ENCODE results near the gene SLC23A3. TPM values are rescaled to one million over a fixed set of nuclear protein-coding genes. Genes with fewer than 3 reads are reported as not detected.

The SLC23A3 gene
- total RNA-seq, 3 donors from 2014 or later (not counting 1 experiment from before 2014, with no cell fraction given): 0.48 to 1.1 (median 0.89) TPM

DNA sequence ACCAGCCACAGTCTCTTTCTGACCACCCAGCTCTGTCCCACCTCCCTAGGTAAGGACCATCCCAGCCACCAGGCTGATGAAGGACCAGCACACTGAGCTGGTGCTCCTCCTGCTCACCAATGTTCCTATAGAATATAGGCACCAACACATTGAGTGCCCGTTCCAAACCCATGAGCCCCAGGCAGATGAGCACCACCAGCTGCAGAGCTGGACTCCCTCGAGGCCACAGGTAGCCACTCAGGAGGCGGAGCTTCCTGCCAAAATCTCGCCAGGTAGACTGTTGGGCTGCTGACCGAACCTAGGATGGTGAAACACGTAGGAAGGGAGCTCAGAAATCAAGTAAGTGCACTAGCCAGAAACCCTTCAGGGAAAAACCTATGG is 46.7 kb upstream of the SLC23A3 start:
- WGBS (ENCODE audit: insufficient coverage): 89% methylated on average over 6 of the region's 6 CpGs
- H3K27me3 ChIP-seq (ENCODE audit: control insufficient read depth, insufficient read depth, low read length): no peaks in the 10 kb centered on the region
- Mint-ChIP-seq H3K4me3 (no peak overlapping the region), H3K27me3 (ENCODE audit: low read depth in 2 of 2) (no peaks in the 10 kb centered on the region), H3K36me3 (peaks cover 5% of the 10 kb centered on the region), H3K9me3 (no peaks in the 10 kb centered on the region), H3K27ac (no peak overlapping the region), H3K4me1 (peaks cover 6 to 15% of the 10 kb centered on the region in 2 donors)
- TF ChIP-seq, protein P1, sequence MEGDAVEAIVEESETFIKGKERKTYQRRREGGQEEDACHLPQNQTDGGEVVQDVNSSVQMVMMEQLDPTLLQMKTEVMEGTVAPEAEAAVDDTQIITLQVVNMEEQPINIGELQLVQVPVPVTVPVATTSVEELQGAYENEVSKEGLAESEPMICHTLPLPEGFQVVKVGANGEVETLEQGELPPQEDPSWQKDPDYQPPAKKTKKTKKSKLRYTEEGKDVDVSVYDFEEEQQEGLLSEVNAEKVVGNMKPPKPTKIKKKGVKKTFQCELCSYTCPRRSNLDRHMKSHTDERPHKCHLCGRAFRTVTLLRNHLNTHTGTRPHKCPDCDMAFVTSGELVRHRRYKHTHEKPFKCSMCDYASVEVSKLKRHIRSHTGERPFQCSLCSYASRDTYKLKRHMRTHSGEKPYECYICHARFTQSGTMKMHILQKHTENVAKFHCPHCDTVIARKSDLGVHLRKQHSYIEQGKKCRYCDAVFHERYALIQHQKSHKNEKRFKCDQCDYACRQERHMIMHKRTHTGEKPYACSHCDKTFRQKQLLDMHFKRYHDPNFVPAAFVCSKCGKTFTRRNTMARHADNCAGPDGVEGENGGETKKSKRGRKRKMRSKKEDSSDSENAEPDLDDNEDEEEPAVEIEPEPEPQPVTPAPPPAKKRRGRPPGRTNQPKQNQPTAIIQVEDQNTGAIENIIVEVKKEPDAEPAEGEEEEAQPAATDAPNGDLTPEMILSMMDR (IDR thresholded peaks at IDR 0.05): no peak
- intact Hi-C loops (cut with micrococcal nuclease): no loop called here
- ATAC-seq (no peak), DNase-seq (no peak)
- H3K4me3 ChIP-seq (ENCODE audit: low read length): no peak overlapping the region
- H3K4me1 ChIP-seq (ENCODE audit: control insufficient read depth, insufficient read depth, low read length): peaks cover 24% of the 10 kb centered on the region
- no peak overlapping the region for H3K27ac ChIP-seq (ENCODE audit: low read length)
- peaks cover 16% of the 10 kb centered on the region for H3K36me3 ChIP-seq (ENCODE audit: control insufficient read depth, insufficient read depth, low read length)
- H3K9me3 ChIP-seq (ENCODE audit: control insufficient read depth, insufficient read depth, low read length): no peaks in the 10 kb centered on the region

DNA sequence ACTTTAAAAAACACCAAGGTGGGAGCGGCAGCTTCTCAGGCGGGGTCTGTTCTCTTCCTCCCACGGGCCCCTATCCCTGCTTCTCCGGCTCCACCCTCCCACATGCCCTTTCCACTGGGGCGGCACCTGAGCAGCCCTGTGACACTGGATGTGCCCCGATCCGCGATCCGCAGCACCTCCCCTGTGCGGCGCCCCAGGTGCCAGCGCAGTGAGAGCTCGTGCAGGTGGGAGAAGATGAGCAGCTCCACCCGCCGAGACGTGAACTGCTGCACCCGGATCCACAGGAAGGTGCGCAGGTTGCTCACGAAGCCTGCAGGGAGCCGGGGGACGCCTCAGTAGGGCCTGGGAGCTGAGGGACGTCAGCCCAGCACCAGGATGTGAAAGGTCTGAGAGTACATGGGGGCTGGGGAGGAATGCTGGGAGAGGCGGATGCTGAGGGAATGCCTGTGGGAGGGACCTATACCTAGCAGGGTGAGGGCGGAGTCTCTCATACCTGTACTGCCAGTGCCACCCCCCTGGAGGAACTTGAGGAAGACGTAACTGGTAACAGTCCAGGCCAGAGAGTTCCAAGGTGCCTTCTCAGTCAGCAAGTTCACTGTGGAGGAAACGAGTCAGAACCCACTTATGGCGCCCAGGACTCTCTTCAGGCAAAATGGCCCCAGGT is 46.2 kb upstream of the SLC23A3 start:
- no peak overlapping the region for H3K27ac ChIP-seq (ENCODE audit: low read length)
- H3K9me3 Mint-ChIP-seq: no peaks in the 10 kb centered on the region
- intact Hi-C loops (cut with micrococcal nuclease): no loop called here
- ATAC-seq: no peak
- H3K27ac Mint-ChIP-seq: no peak overlapping the region
- no peaks in the 10 kb centered on the region for H3K9me3 ChIP-seq (ENCODE audit: control insufficient read depth, insufficient read depth, low read length)
- H3K4me1 Mint-ChIP-seq: peaks cover 10 to 17% of the 10 kb centered on the region in 2 donors
- no peaks in the 10 kb centered on the region for H3K27me3 Mint-ChIP-seq (ENCODE audit: low read depth in 2 of 2)
- WGBS (ENCODE audit: insufficient coverage): 95% methylated on average over 27 of the region's 27 CpGs
- peaks cover 11% of the 10 kb centered on the region for H3K36me3 ChIP-seq (ENCODE audit: control insufficient read depth, insufficient read depth, low read length)
- peaks cover 29% of the 10 kb centered on the region for H3K4me1 ChIP-seq (ENCODE audit: control insufficient read depth, insufficient read depth, low read length)
- H3K4me3 ChIP-seq (ENCODE audit: low read length): no peak overlapping the region
- DNase-seq: no peak
- no peak overlapping the region for H3K4me3 Mint-ChIP-seq
- H3K36me3 Mint-ChIP-seq: no peaks in the 10 kb centered on the region
- no peaks in the 10 kb centered on the region for H3K27me3 ChIP-seq (ENCODE audit: control insufficient read depth, insufficient read depth, low read length)
- TF ChIP-seq, protein P1 (IDR thresholded peaks at IDR 0.05): no peak

DNA sequence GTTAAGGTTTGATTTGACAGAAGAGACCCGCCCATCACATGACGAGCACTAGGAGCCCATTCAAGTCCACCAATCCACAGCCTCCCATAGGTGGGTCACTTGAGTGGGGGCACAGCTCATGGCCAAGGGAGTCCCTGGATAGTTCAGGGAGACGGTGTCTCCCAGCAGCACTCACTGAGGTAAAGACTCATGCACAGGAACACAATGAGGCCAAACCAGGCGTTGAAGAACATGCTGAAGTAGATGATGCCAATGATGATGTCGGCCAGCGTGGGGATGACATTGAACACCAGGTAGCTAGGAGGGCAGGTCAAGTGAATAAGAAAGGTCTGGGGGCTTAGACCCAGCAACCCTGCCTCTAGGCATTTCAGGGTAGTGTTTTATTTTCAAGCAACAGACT is 45.0 kb upstream of the SLC23A3 start:
- 90% methylated on average over 6 of the region's 6 CpGs for WGBS (ENCODE audit: insufficient coverage)
- no peak overlapping the region for H3K4me3 Mint-ChIP-seq
- H3K36me3 ChIP-seq (ENCODE audit: control insufficient read depth, insufficient read depth, low read length): no peaks in the 10 kb centered on the region
- H3K27me3 ChIP-seq (ENCODE audit: control insufficient read depth, insufficient read depth, low read length): no peaks in the 10 kb centered on the region
- DNase-seq: no peak
- no peak overlapping the region for H3K4me3 ChIP-seq (ENCODE audit: low read length)
- no peaks in the 10 kb centered on the region for H3K27me3 Mint-ChIP-seq (ENCODE audit: low read depth in 2 of 2)
- intact Hi-C loops (cut with micrococcal nuclease): loop anchor here (5.0 kb wide), 1 partner anchor 157 kb away; no protein-coding TSS in a partner anchor
- H3K4me1 ChIP-seq (ENCODE audit: control insufficient read depth, insufficient read depth, low read length): peaks cover 41% of the 10 kb centered on the region
- H3K27ac ChIP-seq (ENCODE audit: low read length): no peak overlapping the region
- no peaks in the 10 kb centered on the region for H3K9me3 ChIP-seq (ENCODE audit: control insufficient read depth, insufficient read depth, low read length)
- H3K9me3 Mint-ChIP-seq: no peaks in the 10 kb centered on the region
- H3K4me1 Mint-ChIP-seq: peaks cover 13 to 20% of the 10 kb centered on the region in 2 donors
- no peak for ATAC-seq
- no peak overlapping the region for H3K27ac Mint-ChIP-seq
- TF ChIP-seq, protein P1 (IDR thresholded peaks at IDR 0.05): no peak
- H3K36me3 Mint-ChIP-seq: no peaks in the 10 kb centered on the region

DNA sequence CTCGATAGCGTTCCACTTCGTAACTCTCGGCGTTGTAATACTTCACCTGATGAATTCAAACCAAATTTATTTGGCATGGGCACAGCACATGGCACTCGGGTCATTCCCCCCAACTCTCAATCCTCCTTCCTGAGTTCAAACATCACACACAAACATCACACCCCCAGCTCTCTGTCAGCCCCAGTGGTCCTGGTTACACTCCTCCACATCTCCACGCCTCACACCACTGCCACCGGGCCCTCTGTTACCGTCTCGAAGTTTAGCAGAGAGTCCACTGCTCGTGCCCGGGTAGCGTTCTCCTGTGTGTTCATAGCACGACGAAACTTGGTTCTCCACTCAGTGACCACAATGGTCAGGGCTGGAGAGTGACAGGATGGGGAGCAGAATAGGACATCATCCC is 44.3 kb upstream of the SLC23A3 start:
- Mint-ChIP-seq H3K27me3 (ENCODE audit: low read depth in 2 of 2) (no peaks in the 10 kb centered on the region), H3K9me3 (no peaks in the 10 kb centered on the region), H3K4me3 (no peak overlapping the region), H3K27ac (peak overlapping the region in 1 of 2 donors; percentile 15), H3K4me1 (peaks cover 18 to 22% of the 10 kb centered on the region in 2 donors), H3K36me3 (no peaks in the 10 kb centered on the region)
- no peak overlapping the region for H3K4me3 ChIP-seq (ENCODE audit: low read length)
- H3K27ac ChIP-seq (ENCODE audit: low read length): no peak overlapping the region
- no peak for ATAC-seq
- H3K27me3 ChIP-seq (ENCODE audit: control insufficient read depth, insufficient read depth, low read length): no peaks in the 10 kb centered on the region
- WGBS (ENCODE audit: insufficient coverage): 95% methylated on average over 15 of the region's 15 CpGs
- intact Hi-C loops (cut with micrococcal nuclease): loop anchor here (5.0 kb wide), 1 partner anchor 157 kb away; no protein-coding TSS in a partner anchor
- TF ChIP-seq, protein P1 (IDR thresholded peaks at IDR 0.05): no peak
- peaks cover 4% of the 10 kb centered on the region for H3K36me3 ChIP-seq (ENCODE audit: control insufficient read depth, insufficient read depth, low read length)
- no peak for DNase-seq
- no peaks in the 10 kb centered on the region for H3K9me3 ChIP-seq (ENCODE audit: control insufficient read depth, insufficient read depth, low read length)
- peaks cover 41% of the 10 kb centered on the region for H3K4me1 ChIP-seq (ENCODE audit: control insufficient read depth, insufficient read depth, low read length)
